MCF 10A (cell line): ENCODE data around the gene ROGDI. TPM values are rescaled to one million over a fixed set of nuclear protein-coding genes. Genes with fewer than 3 reads are reported as not detected.
A peak's percentile ranks its signal among the peaks of the same experiment; 100 is the strongest.

Experiments used
- BruUV-seq: library from RNA; stranded (reverse); fragments of 400-500 nt; replicated peaks from 2 replicates; lab custom pipeline; 2021; lab: Mats Ljungman, UMichigan
- CTCF ChIA-PET: fragments of 300-600 bp; sonication (Branson Sonifier 250); formaldehyde crosslinking; extraction: SDS; loops from one replicate; lab custom pipeline; 2021; ENCODE audit warnings: antibody characterized with exemption, inconsistent platforms; lab: Yijun Ruan, JAX
- POLR2A ChIA-PET: fragments of 300-600, 350-650 bp; sonication (Branson Sonifier 250); formaldehyde crosslinking; extraction: SDS; loops from one replicate; lab custom pipeline; 2020; ENCODE audit warnings: antibody characterized with exemption, inconsistent platforms; lab: Yijun Ruan, JAX
- DNase-seq: peaks from one replicate; pipeline ENCODE4 v3.0.0-alpha.2; 2018; ENCODE audit not compliant: unreplicated experiment
- H3K27ac Mint-ChIP-seq: one replicate; pipeline ENCODE4 v1.8.0; 2022; ENCODE audit warnings: mild to moderate bottlenecking, low read depth, mixed read lengths; ENCODE audit not compliant: unreplicated experiment
- H3K27me3 Mint-ChIP-seq: one replicate; pipeline ENCODE4 v1.8.0; 2022; ENCODE audit warnings: mixed read lengths; ENCODE audit not compliant: insufficient read depth, unreplicated experiment
- H3K36me3 Mint-ChIP-seq: one replicate; pipeline ENCODE4 v1.8.0; 2022; ENCODE audit warnings: mild to moderate bottlenecking, moderate library complexity, mixed read lengths; ENCODE audit not compliant: insufficient read depth, unreplicated experiment
- H3K4me1 Mint-ChIP-seq: one replicate; pipeline ENCODE4 v1.8.0; 2022; ENCODE audit warnings: mixed read lengths; ENCODE audit not compliant: insufficient read depth, unreplicated experiment
- H3K4me3 Mint-ChIP-seq: one replicate; pipeline ENCODE4 v1.8.0; 2022; ENCODE audit warnings: mild to moderate bottlenecking, moderate library complexity, mixed read lengths; ENCODE audit not compliant: unreplicated experiment
- H3K9me3 Mint-ChIP-seq: one replicate; pipeline ENCODE4 v1.8.0; 2022; ENCODE audit warnings: mixed read lengths; ENCODE audit not compliant: unreplicated experiment
- CTCF ChIP-seq: fragments of 200-600 bp; IDR thresholded peaks from one replicate; pipeline ENCODE4 v1.8.0; 2022; ENCODE audit warnings: antibody characterized with exemption, mild to moderate bottlenecking; ENCODE audit not compliant: unreplicated experiment
- intact Hi-C: fragments of 100-400 bp; cut with micrococcal nuclease; formaldehyde crosslinking; loops from 2 replicates; pipeline ENCODE4 v1.14.1; 2022
- total RNA-seq: library from RNA; stranded (reverse); gene quantifications from 2 replicates; pipeline ENCODE4 v1.2.3, GENCODE V29; 2022

Gene ROGDI
- total RNA-seq, 1 experiment from 2014 or later, result 5.9 TPM

DNA sequence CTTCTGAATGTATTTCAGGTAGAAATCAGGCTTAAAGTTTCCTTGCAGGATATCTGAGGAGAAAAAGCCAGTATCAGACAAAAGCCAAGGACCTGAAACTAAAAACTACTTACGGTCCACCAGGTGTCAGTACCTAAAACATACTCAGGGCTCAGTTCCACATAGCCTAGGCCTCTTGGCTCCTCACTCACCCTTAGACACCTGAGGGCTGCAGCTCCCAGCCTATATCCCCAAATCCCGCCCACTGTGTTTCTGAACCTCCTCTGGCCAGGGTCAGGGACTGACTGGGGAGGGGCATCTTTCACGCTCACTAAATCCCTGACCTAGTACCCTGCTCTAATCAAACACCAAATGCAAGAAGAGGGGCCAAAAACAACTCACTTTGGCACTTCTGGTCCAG, 8.8 kb upstream of the ROGDI start:
- TF ChIP-seq CTCF, result no peak
- ChIA-PET POLR2A (no interaction called here), CTCF (interaction anchor here (0.9 kb wide), 1 partner anchor 12 kb away, joined by 5 read pairs; no protein-coding TSS in a partner anchor)
- no peaks in the 10 kb centered on the region for H3K4me1 Mint-ChIP-seq
- intact Hi-C loops, result no loop called here
- no peak overlapping the region for H3K4me3 Mint-ChIP-seq
- no peaks in the 10 kb centered on the region for H3K27me3 Mint-ChIP-seq
- no peaks in the 10 kb centered on the region for H3K9me3 Mint-ChIP-seq
- H3K36me3 Mint-ChIP-seq, result peaks cover 97% of the 10 kb centered on the region
- no peak for DNase-seq
- no TSS peak for BruUV-seq
- no peak overlapping the region for H3K27ac Mint-ChIP-seq

DNA sequence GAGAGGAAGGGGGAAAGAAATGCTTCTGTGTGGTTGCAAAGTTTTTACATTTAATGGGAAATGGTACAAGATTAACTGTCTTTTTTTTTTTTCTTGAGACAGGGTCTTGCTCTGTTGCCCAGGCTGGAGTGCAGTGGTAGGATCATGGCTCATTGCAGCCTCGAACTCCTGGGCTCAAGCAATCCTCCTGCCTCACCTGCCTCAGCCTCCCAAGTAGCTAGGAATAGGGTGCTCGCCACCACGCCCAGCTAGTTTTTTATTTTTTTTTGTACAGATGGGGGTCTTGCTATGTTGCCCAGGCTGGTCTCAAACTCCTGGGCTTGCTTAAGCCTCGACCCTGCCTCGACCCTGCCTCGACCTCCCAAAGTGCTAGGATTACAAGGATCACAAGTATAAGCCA, 3.8 kb upstream of the ROGDI start:
- ChIA-PET CTCF (interaction anchor here (0.9 to 1.5 kb wide), 2 partner anchors 150 to 156 kb away, joined by 3 read pairs; no protein-coding TSS in a partner anchor), POLR2A (no interaction called here)
- H3K27me3 Mint-ChIP-seq, result no peaks in the 10 kb centered on the region
- no peak for TF ChIP-seq CTCF
- no peaks in the 10 kb centered on the region for H3K4me1 Mint-ChIP-seq
- no peaks in the 10 kb centered on the region for H3K9me3 Mint-ChIP-seq
- H3K36me3 Mint-ChIP-seq, result peaks cover 62% of the 10 kb centered on the region
- H3K4me3 Mint-ChIP-seq, result no peak overlapping the region
- no TSS peak for BruUV-seq
- intact Hi-C loops, result no loop called here
- no peak for DNase-seq
- no peak overlapping the region for H3K27ac Mint-ChIP-seq

GRCh38 chr16:4805231-4805630, 2.8 kb upstream of the ROGDI start:
- Mint-ChIP-seq H3K27ac (no peak overlapping the region), H3K27me3 (no peaks in the 10 kb centered on the region), H3K4me3 (no peak overlapping the region), H3K36me3 (peaks cover 52% of the 10 kb centered on the region), H3K4me1 (peaks cover 6% of the 10 kb centered on the region), H3K9me3 (no peaks in the 10 kb centered on the region)
- POLR2A ChIA-PET, result no interaction called here
- BruUV-seq, result no TSS peak
- DNase-seq, result no peak
- intact Hi-C loops, result no loop called here
- TF ChIP-seq CTCF, result no peak
- CTCF ChIA-PET, result interaction anchor here (0.6 kb wide), 1 partner anchor 257 kb away, joined by 3 read pairs; no protein-coding TSS in a partner anchor

DNA sequence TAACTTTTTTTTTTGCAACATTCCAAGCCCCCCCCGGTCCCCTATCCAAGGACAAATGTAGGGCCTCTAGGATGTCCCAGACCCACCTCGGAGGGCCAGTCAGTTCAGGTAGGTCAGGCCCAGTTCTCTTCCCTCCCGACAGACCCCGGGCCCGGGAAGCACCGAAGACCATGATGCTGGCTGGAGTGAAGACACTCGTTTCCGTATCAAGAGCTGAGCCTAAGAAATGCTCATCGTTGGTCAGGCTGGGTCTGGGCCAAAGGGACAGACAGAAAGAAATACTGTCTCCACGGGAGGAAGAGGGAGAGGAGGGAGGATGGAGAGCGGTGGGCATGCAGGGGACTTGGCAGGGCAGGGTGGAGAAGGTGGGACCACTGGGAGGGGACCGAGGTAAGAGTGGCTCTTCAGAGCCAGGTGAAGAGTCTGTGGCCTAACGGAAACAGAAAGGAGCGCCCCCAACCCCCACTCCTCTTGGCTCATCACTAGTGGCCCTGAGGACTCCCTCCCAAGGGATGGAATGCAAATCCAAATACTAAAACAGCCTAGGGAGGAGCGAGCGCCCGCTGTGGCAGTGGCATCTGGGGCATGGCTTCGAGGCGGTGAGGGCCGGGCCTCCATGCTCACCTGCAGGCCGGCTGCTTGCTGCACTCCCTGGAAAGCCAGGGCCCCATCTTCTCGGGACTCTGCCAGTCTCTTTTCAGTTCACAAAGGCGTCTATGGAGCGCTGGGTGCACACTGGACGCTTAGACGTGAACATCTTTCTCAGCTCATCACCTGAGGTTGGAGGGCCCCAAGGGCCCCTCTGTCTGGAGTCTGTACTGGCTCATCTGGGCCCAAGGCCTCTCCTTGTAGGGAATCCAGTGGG, 1.7 kb upstream of the ROGDI start:
- peak overlapping the region; percentile 19 for H3K4me3 Mint-ChIP-seq
- BruUV-seq, result no TSS peak
- no peak for DNase-seq

More for the DNA sequence above, 1.7 kb upstream of the ROGDI start:
- Mint-ChIP-seq H3K27ac (no peak overlapping the region), H3K36me3 (peaks cover 41% of the 10 kb centered on the region), H3K9me3 (no peaks in the 10 kb centered on the region), H3K4me1 (peaks cover 6% of the 10 kb centered on the region), H3K27me3 (no peaks in the 10 kb centered on the region)
- no peak for TF ChIP-seq CTCF
- POLR2A ChIA-PET, result interaction anchor here (0.7 to 3.1 kb wide), 4 partner anchors 23 to 269 kb away, joined by 3 to 40 read pairs (median 12); partner anchors contain the start of genes GLYR1, UBN1 and ZNF500
- intact Hi-C loops, result loop anchor here (2.0 kb wide), 2 partner anchors 37 to 153 kb away; partner anchors contain the start of gene ZNF500
- CTCF ChIA-PET, result interaction anchor here (0.6 to 1.2 kb wide), 2 partner anchors 15 to 258 kb away, joined by 3 to 4 read pairs; no protein-coding TSS in a partner anchor
